GM12892 (cell line): ENCODE measurements around the gene TRAPPC3.

Experiments
- POLR2A ChIP-seq: IDR thresholded peaks from 2 replicates; pipeline ENCODE4 v1.6.1; 2011; ENCODE audit warnings: low read depth, low read length, control low read depth
- POLR2AphosphoS5 ChIP-seq: IDR thresholded peaks from 2 replicates; pipeline ENCODE4 v1.6.1; 2011; ENCODE audit warnings: low read depth, low read length, control low read depth

- TF ChIP-seq POLR2A, result peak; percentile 35; the same call in 1 of the 2 replicates
- no peak for TF ChIP-seq POLR2AphosphoS5
These were observed 2.0 kb upstream of the TRAPPC3 start for GRCh38 chr1:36151134-36151844.
